K562 (cell line): ENCODE data around the gene CYTH1. TPM values are rescaled to one million over a fixed set of nuclear protein-coding genes. Genes with fewer than 3 reads are reported as not detected.

ENCODE experiments used
- CC2D1A ChIP-seq: fragments of 450-650 bp; IDR thresholded peaks from 2 replicates; pipeline ENCODE4 v1.6.1; 2017; ENCODE audit warnings: mild to moderate bottlenecking
- DEAF1 ChIP-seq: fragments of 450-650 bp; formaldehyde crosslinking; IDR thresholded peaks from 2 replicates; pipeline ENCODE4 v1.4.0; 2020; ENCODE audit warnings: mild to moderate bottlenecking, moderate library complexity
- MBD2 ChIP-seq: sonication (generic); IDR thresholded peaks from 2 replicates; pipeline ENCODE4 v1.6.1; 2016; ENCODE audit warnings: low read depth, borderline replicate concordance
- PYGO2 ChIP-seq: fragments of 450-650 bp; IDR thresholded peaks from 2 replicates; pipeline ENCODE4 v1.6.1; 2016; ENCODE audit warnings: mild to moderate bottlenecking, missing genetic modification characterization, moderate library complexity, missing compliant biosample characterization
- SFPQ ChIP-seq: fragments of 200-400 bp; formaldehyde crosslinking; IDR thresholded peaks from 2 replicates; pipeline ENCODE4 v1.6.1; 2017; ENCODE audit warnings: mild to moderate bottlenecking, low read depth, low read length, moderate library complexity
- SUPT5H ChIP-seq: fragments of 450-650 bp; IDR thresholded peaks from 2 replicates; pipeline ENCODE4 v1.6.1; 2016
- TEAD2 ChIP-seq: fragments of 450-650 bp; IDR thresholded peaks from 2 replicates; pipeline ENCODE4 v1.6.1; 2016; ENCODE audit warnings: missing genetic modification characterization, control low read depth, missing compliant biosample characterization
- ZBTB26 ChIP-seq: fragments of 450-650 bp; formaldehyde crosslinking; IDR thresholded peaks from 2 replicates; pipeline ENCODE4 v1.4.0; 2022; ENCODE audit warnings: missing genetic modification characterization
- ZNF140 ChIP-seq: fragments of 250-450 bp; sonication (Bioruptor Pico); IDR thresholded peaks from 2 replicates; pipeline ENCODE4 v1.8.0; 2021; ENCODE audit warnings: moderate library complexity, mild to moderate bottlenecking, inconsistent platforms
- polyA plus RNA-seq, 8 experiments: library from polyadenylated mRNA; depleted of rRNA in 4 of 8; stranded (reverse) in 5 of 8; unstranded in 3 of 8; fragments of >200 nt; fragmentation: Nextera tagmentation in 2 of 8; fragmentation: Illumina TruSeq in 1 of 8; extraction: Ambion mirVana in 2 of 8; extraction: Trizol in 1 of 8; gene quantifications; 2 replicates each; pipeline versions ENCODE4 v1.2.1 to v1.2.3, GENCODE V29; 2011 to 2014; ENCODE audit warnings: inconsistent platforms in 1 of 8, missing spikeins in 1 of 8
- total RNA-seq, 7 experiments: library from RNA; depleted of rRNA in 6 of 7; stranded (reverse); fragments of >200 nt in 6 of 7; fragmentation: Illumina TruSeq in 2 of 7; extraction: Trizol in 2 of 7; gene quantifications; 2 replicates each; pipeline versions ENCODE4 v1.2.1 to v1.2.3, GENCODE V29; 2011 to 2021; ENCODE audit warnings: low replicate concordance in 1 of 7

Gene CYTH1
- total and polyA plus RNA-seq, 9 of the 15 experiments (the other 6 are each of a cell fraction or from before 2014, with no cell fraction given), result 0.52 to 27.7 (median 16.8) TPM

GRCh38 chr17:78797691-78798585 lies 15.9 kb upstream of the CYTH1 start (continued):
- TF ChIP-seq SFPQ (no peak), SUPT5H (0 out of 2 replicates have a peak, but pooled peaks have one; percentile 23), TEAD2 (tag) (no peak), DEAF1 (CRISPR knock-in tag) (no peak), ZNF140 (CRISPR knock-in tag) (no peak), CC2D1A (no peak), MBD2 (no peak), PYGO2 (tag) (no peak), ZBTB26 (CRISPR knock-in tag) (0 out of 2 replicates have a peak, but pooled peaks have one; percentile 52)
